ENCODE measurements around the gene MAPRE2. TPM values are rescaled to one million over a fixed set of nuclear protein-coding genes. Genes with fewer than 3 reads are reported as not detected.
A peak's percentile ranks its signal among the peaks of the same experiment; 100 is the strongest.

MAPRE2 gene
- total RNA-seq, 2 donors from 2014 or later: 25.5 to 32.2 TPM

GRCh38 chr18:35041815-35042387 is 688 bp downstream of the MAPRE2 start:
- Histone ChIP-seq H3K9me3 (no peaks in the 10 kb centered on the region), H3K27me3 (no peaks in the 10 kb centered on the region), H3K4me3 (peak overlapping the region; percentile 63), H3K4me1 (no peaks in the 10 kb centered on the region), H3K36me3 (no peaks in the 10 kb centered on the region), H3K27ac (peak overlapping the region; percentile 73), H3K9ac (ENCODE audit: low read depth in 2 of 2, low read length in 2 of 2) (peak overlapping the region; percentile 89)
- DNase-seq: peak; percentile 35
- intact Hi-C loops (cut with DNase I): no loop called here
- no peak for TF ChIP-seq CTCF (IDR thresholded peaks at IDR 0.05)

GRCh38 chr18:35042389-35043071 is 1.3 kb downstream of the MAPRE2 start:
- Histone ChIP-seq H3K36me3 (no peaks in the 10 kb centered on the region), H3K9ac (ENCODE audit: low read depth in 2 of 2, low read length in 2 of 2) (peak overlapping the region in 1 of 2 donors; percentile 89), H3K27me3 (no peaks in the 10 kb centered on the region), H3K4me1 (no peaks in the 10 kb centered on the region), H3K27ac (peak overlapping the region; percentile 56), H3K4me3 (peak overlapping the region; percentile 63), H3K9me3 (no peaks in the 10 kb centered on the region)
- intact Hi-C loops (cut with DNase I): no loop called here
- no peak for DNase-seq
- TF ChIP-seq CTCF (IDR thresholded peaks at IDR 0.05): no peak

GRCh38 chr18:35043207-35043606 is 2.0 kb downstream of the MAPRE2 start:
- Histone ChIP-seq H3K4me3 (peak overlapping the region; percentile 63), H3K36me3 (no peaks in the 10 kb centered on the region), H3K27me3 (no peaks in the 10 kb centered on the region), H3K9ac (ENCODE audit: low read depth in 2 of 2, low read length in 2 of 2) (peak overlapping the region in 1 of 2 donors; percentile 49), H3K9me3 (no peaks in the 10 kb centered on the region), H3K27ac (peak overlapping the region; percentile 56), H3K4me1 (no peaks in the 10 kb centered on the region)
- DNase-seq: no peak
- TF ChIP-seq CTCF (IDR thresholded peaks at IDR 0.05): no peak
- intact Hi-C loops (cut with DNase I): no loop called here

- intact Hi-C loops (cut with DNase I): no loop called here
- TF ChIP-seq CTCF (IDR thresholded peaks at IDR 0.05): no peak
- no peak overlapping the region for H3K9ac ChIP-seq (ENCODE audit: low read depth in 2 of 2, low read length in 2 of 2)
- no peaks in the 10 kb centered on the region for H3K9me3 ChIP-seq
- H3K27me3 ChIP-seq: no peaks in the 10 kb centered on the region
- no peaks in the 10 kb centered on the region for H3K36me3 ChIP-seq
- H3K4me3 ChIP-seq: no peak overlapping the region
- H3K27ac ChIP-seq: no peak overlapping the region
- no peak for DNase-seq
- H3K4me1 ChIP-seq: no peaks in the 10 kb centered on the region
Observed at GRCh38 chr18:35045121-35045520, 3.9 kb downstream of the MAPRE2 start.

GRCh38 chr18:35045806-35046205 is 4.6 kb downstream of the MAPRE2 start:
- Histone ChIP-seq H3K27ac (no peak overlapping the region), H3K9me3 (no peaks in the 10 kb centered on the region), H3K4me3 (no peak overlapping the region), H3K4me1 (no peaks in the 10 kb centered on the region), H3K27me3 (no peaks in the 10 kb centered on the region), H3K9ac (ENCODE audit: low read depth in 2 of 2, low read length in 2 of 2) (no peak overlapping the region), H3K36me3 (no peaks in the 10 kb centered on the region)
- no peak for DNase-seq
- intact Hi-C loops (cut with DNase I): no loop called here
- no peak for TF ChIP-seq CTCF (IDR thresholded peaks at IDR 0.05)
